ENCODE data around the gene TMBIM6. TPM values are rescaled to one million over a fixed set of nuclear protein-coding genes. Genes with fewer than 3 reads are reported as not detected.
"Not testable (repeated sequence)": the region's sequence is repeated elsewhere in the genome, so short reads cannot be mapped to it uniquely, and the experiment has no call there.

The TMBIM6 gene
- polyA plus RNA-seq, 1 of the 3 experiments (the other 2 are of a cell fraction) = 290 TPM

DNA sequence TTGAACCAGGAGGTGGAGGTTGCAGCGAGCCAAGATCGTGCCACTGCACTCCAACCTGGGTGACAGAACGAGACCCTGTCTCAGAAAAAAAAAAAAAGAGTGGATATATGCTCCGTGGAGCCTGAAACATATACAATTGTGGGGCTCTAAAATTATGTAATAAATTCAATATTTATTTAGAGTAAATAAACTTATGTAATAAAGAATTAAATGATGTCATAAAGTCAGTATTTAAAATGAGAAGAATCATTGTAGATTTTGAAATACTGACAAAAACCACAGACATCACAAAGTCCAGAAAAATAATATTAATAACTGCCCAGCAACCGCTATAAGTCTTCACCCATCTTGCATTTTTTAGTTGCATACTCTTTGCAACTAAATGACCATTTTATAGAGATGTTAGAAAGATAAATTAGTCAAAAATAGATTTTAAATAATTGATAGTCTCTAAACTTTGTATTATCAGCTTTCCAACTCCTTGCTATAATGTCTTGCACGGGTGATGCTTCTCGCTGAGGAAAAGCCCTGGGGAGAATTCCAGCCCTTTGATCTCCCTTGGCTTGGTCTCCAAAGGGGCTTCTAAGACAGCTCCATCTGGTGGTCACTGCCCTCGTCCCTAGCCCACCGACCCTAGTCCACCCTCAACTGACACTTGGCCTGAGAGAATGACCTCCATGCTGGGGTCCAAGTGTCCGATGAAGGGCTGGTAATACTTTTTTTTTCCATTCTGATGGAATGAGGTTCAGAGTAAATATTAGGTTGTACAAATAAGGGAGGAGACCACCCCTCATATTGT is 7.9 kb upstream of the TMBIM6 start:
- Histone ChIP-seq H2AFZ (ENCODE audit: low read depth) (no peak overlapping the region), H3K4me3 (ENCODE audit: low read depth in 2 of 2, low read length in 1 of 2) (no peak overlapping the region), H3K9ac (no peak overlapping the region), H3F3A (replicated peaks; ENCODE audit: insufficient read depth) (no peaks in the 10 kb centered on the region), H3K27me3 (ENCODE audit: insufficient read depth) (no peaks in the 10 kb centered on the region), H3K4me2 (no peak overlapping the region), H3K9me2 (no peaks in the 10 kb centered on the region), H3K27ac (ENCODE audit: low read depth in 2 of 2, low read length in 1 of 2) (no peak overlapping the region), H4K20me1 (ENCODE audit: insufficient read depth) (no peaks in the 10 kb centered on the region), H3K4me1 (ENCODE audit: control insufficient read depth in 1 of 2, insufficient read depth in 2 of 2, low read depth in 1 of 2, low read length in 1 of 2) (no peaks in the 10 kb centered on the region), H3K36me3 (replicated peaks in 1 of 2; ENCODE audit: control insufficient read depth in 1 of 2, insufficient read depth in 2 of 2, low read length in 1 of 2) (no peaks in the 10 kb centered on the region), H3K79me2 (ENCODE audit: insufficient read depth) (no peaks in the 10 kb centered on the region), H3K9me3 (no peaks in the 10 kb centered on the region)
- TF ChIP-seq, protein P1, sequence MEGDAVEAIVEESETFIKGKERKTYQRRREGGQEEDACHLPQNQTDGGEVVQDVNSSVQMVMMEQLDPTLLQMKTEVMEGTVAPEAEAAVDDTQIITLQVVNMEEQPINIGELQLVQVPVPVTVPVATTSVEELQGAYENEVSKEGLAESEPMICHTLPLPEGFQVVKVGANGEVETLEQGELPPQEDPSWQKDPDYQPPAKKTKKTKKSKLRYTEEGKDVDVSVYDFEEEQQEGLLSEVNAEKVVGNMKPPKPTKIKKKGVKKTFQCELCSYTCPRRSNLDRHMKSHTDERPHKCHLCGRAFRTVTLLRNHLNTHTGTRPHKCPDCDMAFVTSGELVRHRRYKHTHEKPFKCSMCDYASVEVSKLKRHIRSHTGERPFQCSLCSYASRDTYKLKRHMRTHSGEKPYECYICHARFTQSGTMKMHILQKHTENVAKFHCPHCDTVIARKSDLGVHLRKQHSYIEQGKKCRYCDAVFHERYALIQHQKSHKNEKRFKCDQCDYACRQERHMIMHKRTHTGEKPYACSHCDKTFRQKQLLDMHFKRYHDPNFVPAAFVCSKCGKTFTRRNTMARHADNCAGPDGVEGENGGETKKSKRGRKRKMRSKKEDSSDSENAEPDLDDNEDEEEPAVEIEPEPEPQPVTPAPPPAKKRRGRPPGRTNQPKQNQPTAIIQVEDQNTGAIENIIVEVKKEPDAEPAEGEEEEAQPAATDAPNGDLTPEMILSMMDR (IDR thresholded peaks at IDR 0.05) = peak; percentile 13; the same call in 1 of the 2 replicates
- no peak for TF ChIP-seq RCOR1 (IDR thresholded peaks at IDR 0.05; ENCODE audit: low read length)
- no peak for DNase-seq
- CTCF ChIA-PET = interaction anchor here (0.7 to 1.3 kb wide), 3 partner anchors 90 to 96 kb away, joined by 3 read pairs; no protein-coding TSS in a partner anchor
- 53% methylated on average over 10 of the region's 10 CpGs for WGBS (ENCODE audit: low lambda C conversion rate)
- POLR2A ChIA-PET = no interaction called here

DNA sequence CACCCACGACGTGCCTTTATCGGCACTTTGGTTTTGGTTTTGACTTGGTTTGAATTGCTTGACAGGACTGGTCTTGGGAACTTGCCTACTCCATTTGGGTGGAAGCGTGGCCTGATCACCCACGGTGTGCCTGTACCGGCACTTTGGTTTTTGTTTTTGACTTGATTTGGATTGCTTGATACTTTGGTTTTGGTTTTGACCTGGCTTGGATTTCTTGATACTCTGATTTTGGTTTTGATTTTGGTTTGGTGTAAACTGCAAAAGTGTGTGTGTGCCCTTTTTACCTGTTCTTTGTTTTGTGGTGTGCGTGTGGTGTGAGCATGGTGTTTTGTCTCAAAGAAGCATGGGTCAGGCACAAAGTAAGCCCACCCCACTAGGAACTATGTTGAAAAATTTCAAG is 6.5 kb upstream of the TMBIM6 start:
- H3K36me3 ChIP-seq (replicated peaks in 1 of 2; ENCODE audit: control insufficient read depth in 1 of 2, insufficient read depth in 2 of 2, low read length in 1 of 2); H3K9ac ChIP-seq; H4K20me1 ChIP-seq (ENCODE audit: insufficient read depth); H3K27ac ChIP-seq (ENCODE audit: low read depth in 2 of 2, low read length in 1 of 2); H3K79me2 ChIP-seq (ENCODE audit: insufficient read depth); H3K4me3 ChIP-seq (ENCODE audit: low read depth in 2 of 2, low read length in 1 of 2); H3K27me3 ChIP-seq (ENCODE audit: insufficient read depth); H3K4me2 ChIP-seq; H3K9me3 ChIP-seq; H2AFZ ChIP-seq (ENCODE audit: low read depth); H3K4me1 ChIP-seq (ENCODE audit: control insufficient read depth in 1 of 2, insufficient read depth in 2 of 2, low read depth in 1 of 2, low read length in 1 of 2); CTCF ChIA-PET; DNase-seq; POLR2A ChIA-PET; H3F3A ChIP-seq (replicated peaks; ENCODE audit: insufficient read depth); H3K9me2 ChIP-seq: not testable (repeated sequence)
- 96% methylated on average over 7 of the region's 7 CpGs for WGBS (ENCODE audit: low lambda C conversion rate)

DNA sequence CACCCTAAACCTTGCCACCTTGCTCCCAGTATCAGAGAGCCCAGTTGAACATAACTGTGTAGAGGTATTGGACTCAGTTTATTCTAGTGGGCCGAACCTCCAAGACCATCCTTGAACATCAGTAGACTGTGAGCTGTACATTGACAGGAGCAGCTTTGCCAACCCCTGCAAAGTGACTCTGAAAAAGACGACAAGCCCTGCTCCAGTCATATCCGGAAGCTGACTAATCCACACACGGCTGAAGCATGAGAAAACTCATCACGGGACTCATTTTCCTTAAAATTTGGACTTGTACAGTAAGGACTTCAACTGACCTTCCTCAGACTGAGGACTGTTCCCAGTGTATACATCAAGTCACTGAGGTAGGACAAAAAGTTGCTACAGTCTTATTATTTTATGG is 2.6 kb upstream of the TMBIM6 start:
- POLR2A ChIA-PET; H3K36me3 ChIP-seq (replicated peaks in 1 of 2; ENCODE audit: control insufficient read depth in 1 of 2, insufficient read depth in 2 of 2, low read length in 1 of 2); DNase-seq; CTCF ChIA-PET; H3K27me3 ChIP-seq (ENCODE audit: insufficient read depth); H3F3A ChIP-seq (replicated peaks; ENCODE audit: insufficient read depth); H3K9me2 ChIP-seq; H3K9ac ChIP-seq; H3K4me3 ChIP-seq (ENCODE audit: low read depth in 2 of 2, low read length in 1 of 2); H3K9me3 ChIP-seq; H3K4me1 ChIP-seq (ENCODE audit: control insufficient read depth in 1 of 2, insufficient read depth in 2 of 2, low read depth in 1 of 2, low read length in 1 of 2); H3K4me2 ChIP-seq: not testable (repeated sequence)
- peaks cover 20% of the 10 kb centered on the region for H3K79me2 ChIP-seq (ENCODE audit: insufficient read depth)
- WGBS (ENCODE audit: low lambda C conversion rate) = 54% methylated on average over 5 of the region's 5 CpGs
- peak overlapping the region; percentile 31; the same call in 1 of the 2 replicates for H2AFZ ChIP-seq (ENCODE audit: low read depth)
- peaks cover 21% of the 10 kb centered on the region for H4K20me1 ChIP-seq (ENCODE audit: insufficient read depth)
- H3K27ac ChIP-seq (ENCODE audit: low read depth in 2 of 2, low read length in 1 of 2) = 0 out of 4 replicates have a peak overlapping the region, but pooled peaks of 1 of the 2 experiments have one; percentile 30

DNA sequence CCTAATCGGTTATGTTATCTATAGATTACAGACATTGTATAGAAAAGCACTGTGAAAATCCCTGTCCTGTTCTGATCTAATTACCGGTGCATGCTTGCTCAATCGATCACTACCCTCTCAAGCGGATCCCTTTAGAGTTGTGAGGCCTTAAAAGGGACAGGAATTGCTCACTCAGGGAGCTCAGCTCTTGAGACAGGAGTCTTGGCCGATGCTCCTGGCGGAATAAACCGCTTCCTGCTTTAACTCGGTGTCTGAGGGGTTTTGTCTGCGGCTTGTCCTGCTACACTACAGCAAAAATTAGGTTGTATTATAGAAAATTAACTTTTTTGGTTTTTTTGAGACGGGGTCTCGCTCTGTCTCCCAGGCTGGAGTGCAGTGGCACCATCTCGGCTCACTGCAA is 1.1 kb upstream of the TMBIM6 start:
- H3K27ac ChIP-seq (ENCODE audit: low read depth in 2 of 2, low read length in 1 of 2); H3K9me3 ChIP-seq; H3K4me3 ChIP-seq (ENCODE audit: low read depth in 2 of 2, low read length in 1 of 2); DNase-seq; H3K4me2 ChIP-seq; POLR2A ChIA-PET; H3K9ac ChIP-seq; H3K27me3 ChIP-seq (ENCODE audit: insufficient read depth); H3K9me2 ChIP-seq: not testable (repeated sequence)
- peaks cover 10% of the 10 kb centered on the region for H3F3A ChIP-seq (replicated peaks; ENCODE audit: insufficient read depth)
- H3K36me3 ChIP-seq (replicated peaks in 1 of 2; ENCODE audit: control insufficient read depth in 1 of 2, insufficient read depth in 2 of 2, low read length in 1 of 2) = peaks cover 5 to 14% of the 10 kb centered on the region in 2 experiments
- CTCF ChIA-PET = interaction anchor here (0.6 to 2.2 kb wide), 23 partner anchors 11 to 1762 kb away, joined by 3 to 22 read pairs (median 6); partner anchors contain the start of gene PRPF40B
- 0 out of 2 replicates have a peak overlapping the region, but pooled peaks have one; percentile 99 for H2AFZ ChIP-seq (ENCODE audit: low read depth)
- 95% methylated on average over 12 of the region's 12 CpGs for WGBS (ENCODE audit: low lambda C conversion rate)
- peaks cover 36% of the 10 kb centered on the region for H4K20me1 ChIP-seq (ENCODE audit: insufficient read depth)
- H3K4me1 ChIP-seq (ENCODE audit: control insufficient read depth in 1 of 2, insufficient read depth in 2 of 2, low read depth in 1 of 2, low read length in 1 of 2) = peaks cover 13% of the 10 kb centered on the region in 2 experiments
- peaks cover 36% of the 10 kb centered on the region for H3K79me2 ChIP-seq (ENCODE audit: insufficient read depth)

Data from SK-N-SH (cell line).